GM18507 (cell line): Measurements from ENCODE around the gene ZNF467.

Source experiments
- DNase-seq: peaks from one replicate; pipeline ENCODE4 v3.0.0; 2011; ENCODE audit warnings: low read depth; ENCODE audit not compliant: insufficient read length; ENCODE audit errors: extremely low spot score
- FAIRE-seq: peaks from 2 replicates; lab custom pipeline; 2011; peaks lifted over from hg19 to GRCh38; lab: Jason Lieb, UNC

Gene ZNF467

GRCh38 chr7:149789101-149789500, 15.7 kb upstream of the ZNF467 start:
- DNase-seq (no peak), FAIRE-seq (no peak)

- no peak for FAIRE-seq
- no peak for DNase-seq
These were observed 15.0 kb upstream of the ZNF467 start for GRCh38 chr7:149788300-149788851.

GRCh38 chr7:149787428-149788299, 14.3 kb upstream of the ZNF467 start:
- FAIRE-seq: no peak
- DNase-seq: no peak

GRCh38 chr7:149785983-149786382, 12.6 kb upstream of the ZNF467 start:
- FAIRE-seq (no peak), DNase-seq (no peak)

GRCh38 chr7:149785402-149785801, 12.0 kb upstream of the ZNF467 start:
- no peak for DNase-seq
- no peak for FAIRE-seq

GRCh38 chr7:149784251-149784608, 10.8 kb upstream of the ZNF467 start:
- no peak for FAIRE-seq
- no peak for DNase-seq

GRCh38 chr7:149783386-149784250, 10.2 kb upstream of the ZNF467 start:
- DNase-seq (no peak), FAIRE-seq (no peak)

GRCh38 chr7:149782682-149783345, 9.4 kb upstream of the ZNF467 start:
- DNase-seq (no peak), FAIRE-seq (no peak)

- no peak for FAIRE-seq
- no peak for DNase-seq
These were observed 8.5 kb upstream of the ZNF467 start for GRCh38 chr7:149781921-149782320.

GRCh38 chr7:149780636-149781419, 7.4 kb upstream of the ZNF467 start:
- no peak for DNase-seq
- no peak for FAIRE-seq

- FAIRE-seq: no peak
These were observed 6.7 kb upstream of the ZNF467 start for GRCh38 chr7:149780056-149780455.

GRCh38 chr7:149779502-149779805, 6.1 kb upstream of the ZNF467 start:
- DNase-seq (no peak), FAIRE-seq (no peak)

More at GRCh38 chr7:149780056-149780455, 6.7 kb upstream of the ZNF467 start:
- DNase-seq: no peak

- FAIRE-seq: no peak
These were observed 5.5 kb upstream of the ZNF467 start for GRCh38 chr7:149778696-149779501.

GRCh38 chr7:149778327-149778637, 4.9 kb upstream of the ZNF467 start:
- no peak for FAIRE-seq
- no peak for DNase-seq

More at GRCh38 chr7:149778696-149779501, 5.5 kb upstream of the ZNF467 start:
- no peak for DNase-seq

- FAIRE-seq (no peak), DNase-seq (no peak)
These were observed 4.4 kb upstream of the ZNF467 start for GRCh38 chr7:149777551-149778326.

GRCh38 chr7:149776848-149777407, 3.5 kb upstream of the ZNF467 start:
- DNase-seq (no peak), FAIRE-seq (no peak)

GRCh38 chr7:149776289-149776688, 2.9 kb upstream of the ZNF467 start:
- FAIRE-seq (no peak), DNase-seq (no peak)

GRCh38 chr7:149775176-149775556, 1.8 kb upstream of the ZNF467 start:
- no peak for DNase-seq
- FAIRE-seq: no peak
